H1 (cell line): ENCODE measurements around the gene RFTN2. TPM values are rescaled to one million over a fixed set of nuclear protein-coding genes. Genes with fewer than 3 reads are reported as not detected.

ENCODE experiments used
- CTCF ChIA-PET: fragments of 300-600 bp; sonication (Branson Sonifier 250); formaldehyde crosslinking; loops from one replicate; lab custom pipeline; 2021; ENCODE audit not compliant: partially characterized antibody; lab: Charles Lee
- POLR2A ChIA-PET: fragments of 300-600 bp; sonication (Branson Sonifier 250); formaldehyde crosslinking; loops from one replicate; lab custom pipeline; 2021; ENCODE audit warnings: inconsistent platforms; ENCODE audit not compliant: partially characterized antibody; lab: Charles Lee
- DNase-seq, 2 experiments: peaks; one replicate each; pipeline versions ENCODE4 v3.0.0 to v3.0.0-alpha.2; 2010 to 2022; ENCODE audit warnings: low spot score in 2 of 2, low read depth in 1 of 2, mixed read lengths in 1 of 2
- FAIRE-seq: peaks from 2 replicates; lab custom pipeline; 2011; peaks lifted over from hg19 to GRCh38; lab: Jason Lieb, UNC
- H2AFZ ChIP-seq: 2 replicates; pipeline ENCODE4 v1.8.1; 2012; ENCODE audit warnings: low read length, inconsistent platforms
- H2AK5ac ChIP-seq: 2 replicates; pipeline ENCODE4 v1.6.1; 2013; ENCODE audit warnings: low read depth, low read length
- H2BK120ac ChIP-seq: replicated peaks from 2 replicates; pipeline ENCODE3; 2013; ENCODE audit warnings: low read depth, low read length, inconsistent platforms
- H2BK12ac ChIP-seq: 2 replicates; pipeline ENCODE4 v1.6.1; 2013; ENCODE audit warnings: low read depth, low read length
- H2BK15ac ChIP-seq: 2 replicates; pipeline ENCODE4 v1.6.1; 2013; ENCODE audit warnings: low read length
- H2BK20ac ChIP-seq: 2 replicates; pipeline ENCODE4 v1.6.1; 2013; ENCODE audit warnings: low read length
- H2BK5ac ChIP-seq: 2 replicates; pipeline ENCODE4 v1.6.1; 2013; ENCODE audit warnings: low read depth, low read length
- H3K14ac ChIP-seq: 2 replicates; pipeline ENCODE4 v1.6.1; 2013; ENCODE audit warnings: inconsistent platforms; ENCODE audit not compliant: insufficient read length
- H3K18ac ChIP-seq: 2 replicates; pipeline ENCODE4 v1.6.1; 2013; ENCODE audit warnings: low read length; ENCODE audit errors: extremely low read depth
- H3K23ac ChIP-seq: 2 replicates; pipeline ENCODE4 v1.6.1; 2013; ENCODE audit warnings: inconsistent platforms; ENCODE audit not compliant: insufficient read length
- H3K23me2 ChIP-seq: 2 replicates; pipeline ENCODE4 v1.6.1; 2013; ENCODE audit warnings: low read depth, low read length
- H3K27ac ChIP-seq: 2 replicates; pipeline ENCODE4 v1.6.1; 2011; ENCODE audit warnings: low read depth, low read length, inconsistent platforms
- H3K27me3 ChIP-seq, 4 experiments: replicated peaks in 1 of 4; 1 replicate in 1 of 4; 2 replicates in 3 of 4; pipeline versions ENCODE4 v1.6.1 to v1.8.1; 2011 to 2013; ENCODE audit warnings: low read length in 3 of 4, mild to moderate bottlenecking in 3 of 4, inconsistent platforms in 2 of 4, mixed read lengths in 2 of 4, moderate library complexity in 1 of 4; ENCODE audit not compliant: control insufficient read depth in 3 of 4, insufficient read depth in 3 of 4; ENCODE audit errors: extremely low read depth in 1 of 4
- H3K36me3 ChIP-seq, 4 experiments: 2 replicates each; pipeline versions ENCODE4 v1.6.1 to v1.8.1; 2011 to 2013; ENCODE audit warnings: mild to moderate bottlenecking in 4 of 4, low read length in 3 of 4, moderate library complexity in 2 of 4, control low read depth in 1 of 4, inconsistent platforms in 1 of 4; ENCODE audit not compliant: insufficient read depth in 4 of 4, control insufficient read depth in 2 of 4
- H3K4ac ChIP-seq: replicated peaks from 2 replicates; pipeline ENCODE3; 2013; ENCODE audit warnings: low read length, low read depth, mixed read lengths, inconsistent platforms; ENCODE audit not compliant: insufficient read length
- H3K4me1 ChIP-seq, 4 experiments: replicated peaks in 1 of 4; 1 replicate in 1 of 4; 2 replicates in 3 of 4; pipeline versions ENCODE4 v1.6.1 to v1.8.1; 2011 to 2013; ENCODE audit warnings: low read length in 3 of 4, inconsistent platforms in 2 of 4, mixed read lengths in 1 of 4; ENCODE audit not compliant: insufficient read depth in 4 of 4, control insufficient read depth in 3 of 4
- H3K4me2 ChIP-seq, 2 experiments: 2 replicates each; pipeline versions ENCODE4 v1.6.1 to v1.8.1; 2011 to 2013; ENCODE audit warnings: low read depth in 2 of 2, low read length in 2 of 2, control low read depth in 1 of 2, inconsistent platforms in 1 of 2, mild to moderate bottlenecking in 1 of 2; ENCODE audit not compliant: insufficient read depth in 1 of 2
- H3K4me3 ChIP-seq, 4 experiments: fragments of 200-600, 300-600 bp in 1 of 4; sonication (generic), shearing (Covaris generic), sonication (Bioruptor Twin) in 1 of 4; 2 replicates each; pipeline versions ENCODE4 v1.5.1 to v1.8.1; 2011 to 2016; ENCODE audit warnings: low read length in 4 of 4, low read depth in 3 of 4, control low read depth in 2 of 4, inconsistent platforms in 2 of 4, mild to moderate bottlenecking in 2 of 4, mixed read lengths in 1 of 4, moderate library complexity in 1 of 4; ENCODE audit not compliant: insufficient read depth in 2 of 4; ENCODE audit errors: extremely low read depth in 1 of 4
- H3K56ac ChIP-seq: replicated peaks from 2 replicates; pipeline ENCODE3; 2013; ENCODE audit warnings: low read depth, mild to moderate bottlenecking, mixed read lengths, low read length, inconsistent platforms; ENCODE audit not compliant: insufficient read length
- H3K79me1 ChIP-seq: 2 replicates; pipeline ENCODE4 v1.6.1; 2013; ENCODE audit warnings: low read depth, low read length, control low read depth
- H3K79me2 ChIP-seq, 2 experiments: 2 replicates each; pipeline versions ENCODE4 v1.6.1 to v1.8.1; 2012 to 2013; ENCODE audit warnings: low read length in 2 of 2, mild to moderate bottlenecking in 2 of 2, inconsistent platforms in 1 of 2; ENCODE audit not compliant: insufficient read depth in 2 of 2, control insufficient read depth in 1 of 2
- H3K9ac ChIP-seq, 4 experiments: replicated peaks in 1 of 4; 1 replicate in 1 of 4; 2 replicates in 3 of 4; pipeline versions ENCODE4 v1.6.1 to v1.8.1; 2011 to 2013; ENCODE audit warnings: low read depth in 3 of 4, low read length in 3 of 4, control low read depth in 2 of 4, mild to moderate bottlenecking in 2 of 4, moderate library complexity in 2 of 4, inconsistent platforms in 1 of 4; ENCODE audit errors: extremely low read depth in 1 of 4
- H3K9me3 ChIP-seq, 2 experiments: 2 replicates each; pipeline versions ENCODE4 v1.6.1 to v1.8.1; 2012 to 2013; ENCODE audit warnings: mild to moderate bottlenecking in 2 of 2, moderate library complexity in 2 of 2, control low read depth in 1 of 2, inconsistent platforms in 1 of 2, low read depth in 1 of 2, low read length in 1 of 2, mixed read lengths in 1 of 2; ENCODE audit not compliant: insufficient read depth in 2 of 2
- H4K20me1 ChIP-seq, 2 experiments: replicated peaks in 1 of 2; 2 replicates each; pipeline versions ENCODE3 to v1.8.1; 2011 to 2013; ENCODE audit warnings: inconsistent platforms in 2 of 2, low read length in 2 of 2, mild to moderate bottlenecking in 1 of 2; ENCODE audit not compliant: insufficient read depth in 2 of 2, control insufficient read depth in 1 of 2
- H4K5ac ChIP-seq: 2 replicates; pipeline ENCODE4 v1.6.1; 2013; ENCODE audit warnings: low read length, low read depth, mixed read lengths, inconsistent platforms; ENCODE audit not compliant: insufficient read length
- H4K8ac ChIP-seq: 2 replicates; pipeline ENCODE4 v1.8.0; 2013; ENCODE audit warnings: mild to moderate bottlenecking, moderate library complexity, low read length, inconsistent platforms; ENCODE audit not compliant: insufficient read depth; ENCODE audit errors: extremely low read depth
- H4K91ac ChIP-seq: replicated peaks from 2 replicates; pipeline ENCODE3; 2013; ENCODE audit warnings: low read length, mixed read lengths, inconsistent platforms; ENCODE audit not compliant: insufficient read length
- BCL11A ChIP-seq, 2 experiments: IDR thresholded peaks; one replicate each; pipeline ENCODE4 v1.6.1; 2011; ENCODE audit warnings: low read depth in 2 of 2, low read length in 2 of 2, mild to moderate bottlenecking in 2 of 2
- EGR1 ChIP-seq: IDR thresholded peaks from 2 replicates; pipeline ENCODE4 v1.6.1; 2011; ENCODE audit warnings: low read depth, low read length, borderline replicate concordance
- HDAC2 ChIP-seq, 2 experiments: fragments of 300-600 bp in 1 of 2; sonication (generic) in 1 of 2; IDR thresholded peaks; 2 replicates each; pipeline ENCODE4 v1.6.1; 2011 to 2012; ENCODE audit warnings: low read depth in 2 of 2, low read length in 2 of 2, mild to moderate bottlenecking in 2 of 2, moderate library complexity in 2 of 2, borderline replicate concordance in 1 of 2, inconsistent platforms in 1 of 2
- polyA plus RNA-seq, 7 experiments: library from polyadenylated mRNA; depleted of rRNA in 3 of 7; stranded (reverse) in 5 of 7; unstranded in 2 of 7; fragments of >200 nt in 5 of 7; fragments of 200-250 nt in 2 of 7; gene quantifications; 1 replicate in 5 of 7; 2 replicates in 1 of 7; 4 replicates in 1 of 7; pipeline versions ENCODE4 v1.2.1 to v1.2.3, GENCODE V29; 2011 to 2013; ENCODE audit warnings: missing spikeins in 2 of 7, mixed read lengths in 2 of 7
- total RNA-seq: library from RNA; stranded (reverse); fragmentation: NEBNext Ultra II Directional; extraction: Animal tissue kit (Norgen Biotek cat#: 25700); gene quantifications from 2 replicates; pipeline ENCODE4 v1.2.1, GENCODE V29; 2021

Gene RFTN2
- total and polyA plus RNA-seq, 2 of the 8 experiments (the other 6 are each of a cell fraction or from before 2014, with no cell fraction given), result 2.3 to 2.4 TPM

GRCh38 chr2:197711578-197711977 lies 36.2 kb upstream of the RFTN2 start:
- peaks cover 7% of the 10 kb centered on the region for H3K23me2 ChIP-seq
- peaks cover 5% of the 10 kb centered on the region for H3K79me1 ChIP-seq
- no peak overlapping the region for H2AK5ac ChIP-seq
- H3K14ac ChIP-seq, result no peak overlapping the region
- H2BK20ac ChIP-seq, result no peak overlapping the region
- no peak overlapping the region for H3K18ac ChIP-seq
- H4K91ac ChIP-seq, result no peak overlapping the region
- ChIA-PET CTCF (interaction anchor here (0.8 to 1.1 kb wide), 2 partner anchors 67 to 69 kb away, joined by 3 read pairs; no protein-coding TSS in a partner anchor), POLR2A (interaction anchor here (0.6 to 0.9 kb wide), 2 partner anchors 10 to 363 kb away, joined by 3 to 4 read pairs; no protein-coding TSS in a partner anchor)
- H4K5ac ChIP-seq, result no peak overlapping the region
- H4K20me1 ChIP-seq, result peaks cover 8 to 21% of the 10 kb centered on the region in 2 experiments
- H3K4ac ChIP-seq, result no peak overlapping the region
- H2BK120ac ChIP-seq, result no peak overlapping the region
- H3K9me3 ChIP-seq, result no peaks in the 10 kb centered on the region
- H3K27me3 ChIP-seq, result peaks cover 0 to 1% (median 0%) of the 10 kb centered on the region in 4 experiments; a peak in 1 of 7 replicates
- FAIRE-seq (no peak), DNase-seq (no peak)
- H2BK12ac ChIP-seq, result no peak overlapping the region
- no peak overlapping the region for H2BK5ac ChIP-seq
- no peak overlapping the region for H3K4me3 ChIP-seq
- TF ChIP-seq EGR1, result no peak
- no peak for TF ChIP-seq BCL11A (IDR thresholded peaks at IDR 0.05; ENCODE audit: low read depth in 2 of 2, low read length in 2 of 2)
- no peak for TF ChIP-seq HDAC2 (IDR thresholded peaks at IDR 0.05; ENCODE audit: borderline replicate concordance in 1 of 2, low read depth in 2 of 2, low read length in 2 of 2)
- no peak overlapping the region for H3K23ac ChIP-seq
- peaks cover 15 to 52% of the 10 kb centered on the region in 2 experiments for H3K79me2 ChIP-seq
- H3K27ac ChIP-seq, result no peak overlapping the region
- H3K4me1 ChIP-seq, result peaks cover 0 to 6% (median 4%) of the 10 kb centered on the region in 4 experiments; a peak in 4 of 7 replicates
- H4K8ac ChIP-seq, result no peak overlapping the region
- H3K4me2 ChIP-seq, result no peak overlapping the region
- no peak overlapping the region for H2BK15ac ChIP-seq
- H3K9ac ChIP-seq, result no peak overlapping the region
- H2AFZ ChIP-seq, result no peak overlapping the region
- no peak overlapping the region for H3K56ac ChIP-seq
- peaks cover 3 to 21% (median 5%) of the 10 kb centered on the region in 4 experiments; a peak in 5 of 8 replicates for H3K36me3 ChIP-seq
